ENCODE measurements around the gene DAB2IP.

DAB2IP gene

GRCh38 chr9:121807823-121808278 is 156.4 kb downstream of the DAB2IP start:
- Histone ChIP-seq H3K4me3 (ENCODE audit: low read depth in 1 of 2, low read length in 2 of 2) (no peak overlapping the region), H3K27me3 (ENCODE audit: control insufficient read depth in 1 of 2, insufficient read depth in 2 of 2, low read length in 2 of 2) (no peaks in the 10 kb centered on the region), H3K9me3 (ENCODE audit: control insufficient read depth in 1 of 2, low read length in 2 of 2) (peaks cover 0 to 5% of the 10 kb centered on the region in 2 donors), H3K36me3 (ENCODE audit: control insufficient read depth in 1 of 2, insufficient read depth in 2 of 2, low read length in 2 of 2) (no peaks in the 10 kb centered on the region), H3K4me1 (ENCODE audit: control insufficient read depth in 1 of 2, insufficient read depth in 2 of 2, low read length in 2 of 2) (no peaks in the 10 kb centered on the region), H3K27ac (ENCODE audit: low read depth, low read length) (no peak overlapping the region), H3K9ac (ENCODE audit: low read depth in 1 of 2, low read length in 2 of 2) (no peak overlapping the region)

GRCh38 chr9:121808781-121809180 is 157.3 kb downstream of the DAB2IP start:
- Histone ChIP-seq H3K27ac (ENCODE audit: low read depth, low read length) (no peak overlapping the region), H3K27me3 (ENCODE audit: control insufficient read depth in 1 of 2, insufficient read depth in 2 of 2, low read length in 2 of 2) (no peaks in the 10 kb centered on the region), H3K4me3 (ENCODE audit: low read depth in 1 of 2, low read length in 2 of 2) (no peak overlapping the region), H3K9ac (ENCODE audit: low read depth in 1 of 2, low read length in 2 of 2) (no peak overlapping the region), H3K36me3 (ENCODE audit: control insufficient read depth in 1 of 2, insufficient read depth in 2 of 2, low read length in 2 of 2) (no peaks in the 10 kb centered on the region), H3K4me1 (ENCODE audit: control insufficient read depth in 1 of 2, insufficient read depth in 2 of 2, low read length in 2 of 2) (no peaks in the 10 kb centered on the region), H3K9me3 (ENCODE audit: control insufficient read depth in 1 of 2, low read length in 2 of 2) (peaks cover 0 to 5% of the 10 kb centered on the region in 2 donors)

GRCh38 chr9:121809356-121810050 is 158.1 kb downstream of the DAB2IP start:
- no peaks in the 10 kb centered on the region for H3K4me1 ChIP-seq (ENCODE audit: control insufficient read depth in 1 of 2, insufficient read depth in 2 of 2, low read length in 2 of 2)
- H3K4me3 ChIP-seq (ENCODE audit: low read depth in 1 of 2, low read length in 2 of 2) = no peak overlapping the region
- peaks cover 0 to 1% of the 10 kb centered on the region in 2 donors for H3K9me3 ChIP-seq (ENCODE audit: control insufficient read depth in 1 of 2, low read length in 2 of 2)
- no peaks in the 10 kb centered on the region for H3K27me3 ChIP-seq (ENCODE audit: control insufficient read depth in 1 of 2, insufficient read depth in 2 of 2, low read length in 2 of 2)
- H3K27ac ChIP-seq (ENCODE audit: low read depth, low read length) = no peak overlapping the region
- H3K36me3 ChIP-seq (ENCODE audit: control insufficient read depth in 1 of 2, insufficient read depth in 2 of 2, low read length in 2 of 2) = no peaks in the 10 kb centered on the region
- H3K9ac ChIP-seq (ENCODE audit: low read depth in 1 of 2, low read length in 2 of 2) = no peak overlapping the region

GRCh38 chr9:121810489-121810888 is 159.1 kb downstream of the DAB2IP start:
- Histone ChIP-seq H3K9ac (ENCODE audit: low read depth in 1 of 2, low read length in 2 of 2) (no peak overlapping the region), H3K4me1 (ENCODE audit: control insufficient read depth in 1 of 2, insufficient read depth in 2 of 2, low read length in 2 of 2) (no peaks in the 10 kb centered on the region), H3K36me3 (ENCODE audit: control insufficient read depth in 1 of 2, insufficient read depth in 2 of 2, low read length in 2 of 2) (no peaks in the 10 kb centered on the region), H3K4me3 (ENCODE audit: low read depth in 1 of 2, low read length in 2 of 2) (no peak overlapping the region), H3K27ac (ENCODE audit: low read depth, low read length) (no peak overlapping the region), H3K9me3 (ENCODE audit: control insufficient read depth in 1 of 2, low read length in 2 of 2) (no peaks in the 10 kb centered on the region), H3K27me3 (ENCODE audit: control insufficient read depth in 1 of 2, insufficient read depth in 2 of 2, low read length in 2 of 2) (no peaks in the 10 kb centered on the region)

GRCh38 chr9:121811140-121811539 is 159.7 kb downstream of the DAB2IP start:
- no peak overlapping the region for H3K27ac ChIP-seq (ENCODE audit: low read depth, low read length)
- H3K9ac ChIP-seq (ENCODE audit: low read depth in 1 of 2, low read length in 2 of 2) = no peak overlapping the region
- H3K27me3 ChIP-seq (ENCODE audit: control insufficient read depth in 1 of 2, insufficient read depth in 2 of 2, low read length in 2 of 2) = no peaks in the 10 kb centered on the region
- H3K9me3 ChIP-seq (ENCODE audit: control insufficient read depth in 1 of 2, low read length in 2 of 2) = no peaks in the 10 kb centered on the region
- no peak overlapping the region for H3K4me3 ChIP-seq (ENCODE audit: low read depth in 1 of 2, low read length in 2 of 2)
- no peaks in the 10 kb centered on the region for H3K4me1 ChIP-seq (ENCODE audit: control insufficient read depth in 1 of 2, insufficient read depth in 2 of 2, low read length in 2 of 2)
- H3K36me3 ChIP-seq (ENCODE audit: control insufficient read depth in 1 of 2, insufficient read depth in 2 of 2, low read length in 2 of 2) = no peaks in the 10 kb centered on the region

- Histone ChIP-seq H3K27ac (ENCODE audit: low read depth, low read length) (no peak overlapping the region), H3K4me1 (ENCODE audit: control insufficient read depth in 1 of 2, insufficient read depth in 2 of 2, low read length in 2 of 2) (no peaks in the 10 kb centered on the region), H3K9me3 (ENCODE audit: control insufficient read depth in 1 of 2, low read length in 2 of 2) (no peaks in the 10 kb centered on the region), H3K9ac (ENCODE audit: low read depth in 1 of 2, low read length in 2 of 2) (no peak overlapping the region), H3K36me3 (ENCODE audit: control insufficient read depth in 1 of 2, insufficient read depth in 2 of 2, low read length in 2 of 2) (no peaks in the 10 kb centered on the region), H3K4me3 (ENCODE audit: low read depth in 1 of 2, low read length in 2 of 2) (no peak overlapping the region), H3K27me3 (ENCODE audit: control insufficient read depth in 1 of 2, insufficient read depth in 2 of 2, low read length in 2 of 2) (no peaks in the 10 kb centered on the region)
Measured at GRCh38 chr9:121811751-121812150, 160.3 kb downstream of the DAB2IP start.

GRCh38 chr9:121812159-121812735 is 160.8 kb downstream of the DAB2IP start:
- no peaks in the 10 kb centered on the region for H3K27me3 ChIP-seq (ENCODE audit: control insufficient read depth in 1 of 2, insufficient read depth in 2 of 2, low read length in 2 of 2)
- H3K4me3 ChIP-seq (ENCODE audit: low read depth in 1 of 2, low read length in 2 of 2) = no peak overlapping the region
- H3K4me1 ChIP-seq (ENCODE audit: control insufficient read depth in 1 of 2, insufficient read depth in 2 of 2, low read length in 2 of 2) = no peaks in the 10 kb centered on the region
- H3K9me3 ChIP-seq (ENCODE audit: control insufficient read depth in 1 of 2, low read length in 2 of 2) = no peaks in the 10 kb centered on the region
- no peak overlapping the region for H3K27ac ChIP-seq (ENCODE audit: low read depth, low read length)
- no peak overlapping the region for H3K9ac ChIP-seq (ENCODE audit: low read depth in 1 of 2, low read length in 2 of 2)
- H3K36me3 ChIP-seq (ENCODE audit: control insufficient read depth in 1 of 2, insufficient read depth in 2 of 2, low read length in 2 of 2) = no peaks in the 10 kb centered on the region

GRCh38 chr9:121813519-121814210 is 162.2 kb downstream of the DAB2IP start:
- H3K4me1 ChIP-seq (ENCODE audit: control insufficient read depth in 1 of 2, insufficient read depth in 2 of 2, low read length in 2 of 2) = no peaks in the 10 kb centered on the region
- no peaks in the 10 kb centered on the region for H3K27me3 ChIP-seq (ENCODE audit: control insufficient read depth in 1 of 2, insufficient read depth in 2 of 2, low read length in 2 of 2)
- H3K9ac ChIP-seq (ENCODE audit: low read depth in 1 of 2, low read length in 2 of 2) = no peak overlapping the region
- H3K36me3 ChIP-seq (ENCODE audit: control insufficient read depth in 1 of 2, insufficient read depth in 2 of 2, low read length in 2 of 2) = no peaks in the 10 kb centered on the region
- no peak overlapping the region for H3K27ac ChIP-seq (ENCODE audit: low read depth, low read length)
- no peak overlapping the region for H3K4me3 ChIP-seq (ENCODE audit: low read depth in 1 of 2, low read length in 2 of 2)
- H3K9me3 ChIP-seq (ENCODE audit: control insufficient read depth in 1 of 2, low read length in 2 of 2) = no peaks in the 10 kb centered on the region

- Histone ChIP-seq H3K27ac (ENCODE audit: low read depth, low read length) (no peak overlapping the region), H3K9me3 (ENCODE audit: control insufficient read depth in 1 of 2, low read length in 2 of 2) (no peaks in the 10 kb centered on the region), H3K9ac (ENCODE audit: low read depth in 1 of 2, low read length in 2 of 2) (no peak overlapping the region), H3K27me3 (ENCODE audit: control insufficient read depth in 1 of 2, insufficient read depth in 2 of 2, low read length in 2 of 2) (no peaks in the 10 kb centered on the region), H3K4me1 (ENCODE audit: control insufficient read depth in 1 of 2, insufficient read depth in 2 of 2, low read length in 2 of 2) (peaks cover 0 to 4% of the 10 kb centered on the region in 2 donors), H3K4me3 (ENCODE audit: low read depth in 1 of 2, low read length in 2 of 2) (no peak overlapping the region), H3K36me3 (ENCODE audit: control insufficient read depth in 1 of 2, insufficient read depth in 2 of 2, low read length in 2 of 2) (no peaks in the 10 kb centered on the region)
Measured at GRCh38 chr9:121814594-121814993, 163.2 kb downstream of the DAB2IP start.

- Histone ChIP-seq H3K36me3 (ENCODE audit: control insufficient read depth in 1 of 2, insufficient read depth in 2 of 2, low read length in 2 of 2) (no peaks in the 10 kb centered on the region), H3K4me3 (ENCODE audit: low read depth in 1 of 2, low read length in 2 of 2) (no peak overlapping the region), H3K27ac (ENCODE audit: low read depth, low read length) (no peak overlapping the region), H3K9ac (ENCODE audit: low read depth in 1 of 2, low read length in 2 of 2) (no peak overlapping the region), H3K9me3 (ENCODE audit: control insufficient read depth in 1 of 2, low read length in 2 of 2) (no peaks in the 10 kb centered on the region), H3K4me1 (ENCODE audit: control insufficient read depth in 1 of 2, insufficient read depth in 2 of 2, low read length in 2 of 2) (peaks cover 0 to 5% of the 10 kb centered on the region in 2 donors), H3K27me3 (ENCODE audit: control insufficient read depth in 1 of 2, insufficient read depth in 2 of 2, low read length in 2 of 2) (no peaks in the 10 kb centered on the region)
Measured at GRCh38 chr9:121815084-121815483, 163.7 kb downstream of the DAB2IP start.

Measured in duodenal mucosa (tissue), 2 donors.